Esophagus muscularis mucosa (tissue), 2 donors: ENCODE data around the gene MAP1B.

Experiments used
- POLR2A ChIP-seq: fragments of 450-650 bp; IDR thresholded peaks from one replicate; pipeline ENCODE4 v1.6.1; 2017; ENCODE audit warnings: antibody characterized with exemption, moderate library complexity, mild to moderate bottlenecking, low read depth
- POLR2AphosphoS5 ChIP-seq, 2 donors: sonication (generic); formaldehyde crosslinking; IDR thresholded peaks; one replicate each; pipeline ENCODE4 v1.6.1; 2017; ENCODE audit warnings: antibody characterized with exemption in 2 of 2

GRCh38 chr5:72206994-72207393 is 99.7 kb downstream of the MAP1B start:
- TF ChIP-seq POLR2AphosphoS5 (IDR thresholded peaks at IDR 0.05) = no peak
- TF ChIP-seq POLR2A = no peak
